Measurements from ENCODE around the gene PEX11G. TPM values are rescaled to one million over a fixed set of nuclear protein-coding genes. Genes with fewer than 3 reads are reported as not detected.

PEX11G gene
- total and polyA plus RNA-seq, 2 experiments from 2014 or later = 2.2 TPM

DNA sequence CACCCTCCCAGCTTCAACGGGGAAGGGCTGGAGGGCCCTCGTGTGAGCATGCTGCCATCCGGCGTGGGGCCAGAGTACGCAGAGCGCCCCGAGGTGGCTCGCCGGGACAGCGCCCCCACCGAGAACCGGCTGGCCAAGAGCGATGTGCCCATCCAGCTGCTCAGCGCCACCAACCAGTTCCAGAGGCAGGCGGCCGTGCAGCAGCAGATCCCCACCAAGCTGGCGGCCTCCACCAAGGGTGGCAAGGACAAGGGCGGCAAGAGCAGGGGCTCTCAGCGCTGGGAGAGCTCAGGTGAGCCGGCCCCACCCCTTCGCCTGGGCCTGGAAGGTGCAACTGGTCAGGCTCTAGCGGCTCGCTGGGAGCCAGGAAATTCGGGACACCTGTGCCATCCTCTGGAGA lies 20.0 kb downstream of the PEX11G start:
- no peak overlapping the region for H2AFZ ChIP-seq
- H3K9me2 ChIP-seq (ENCODE audit: insufficient read depth) = no peaks in the 10 kb centered on the region
- peaks cover 5% of the 10 kb centered on the region; the same call in 1 of the 3 replicates for H3K36me3 Mint-ChIP-seq (ENCODE audit: low read depth)
- no peak overlapping the region for H3K4me3 ChIP-seq
- H3K4me1 ChIP-seq (ENCODE audit: insufficient read depth) = no peaks in the 10 kb centered on the region
- DNase-seq (ENCODE audit: low spot score) = no peak
- H3K4me3 Mint-ChIP-seq = no peak overlapping the region
- ATAC-seq = no peak
- H3K27ac Mint-ChIP-seq = no peak overlapping the region
- no peaks in the 10 kb centered on the region for H3K9me3 Mint-ChIP-seq
- no peaks in the 10 kb centered on the region for H4K20me1 ChIP-seq (replicated peaks; ENCODE audit: insufficient read depth)
- no peak overlapping the region for H3K27ac ChIP-seq (ENCODE audit: low read depth)
- no peak overlapping the region for H3K4me2 ChIP-seq
- no peaks in the 10 kb centered on the region for H3F3A ChIP-seq (replicated peaks; ENCODE audit: low read depth)
- H3K79me2 ChIP-seq (replicated peaks; ENCODE audit: insufficient read depth) = no peaks in the 10 kb centered on the region
- no peak for TF ChIP-seq ZNF331 (CRISPR knock-in tag; IDR thresholded peaks at IDR 0.05; ENCODE audit: low read depth)
- TF ChIP-seq, protein P1, sequence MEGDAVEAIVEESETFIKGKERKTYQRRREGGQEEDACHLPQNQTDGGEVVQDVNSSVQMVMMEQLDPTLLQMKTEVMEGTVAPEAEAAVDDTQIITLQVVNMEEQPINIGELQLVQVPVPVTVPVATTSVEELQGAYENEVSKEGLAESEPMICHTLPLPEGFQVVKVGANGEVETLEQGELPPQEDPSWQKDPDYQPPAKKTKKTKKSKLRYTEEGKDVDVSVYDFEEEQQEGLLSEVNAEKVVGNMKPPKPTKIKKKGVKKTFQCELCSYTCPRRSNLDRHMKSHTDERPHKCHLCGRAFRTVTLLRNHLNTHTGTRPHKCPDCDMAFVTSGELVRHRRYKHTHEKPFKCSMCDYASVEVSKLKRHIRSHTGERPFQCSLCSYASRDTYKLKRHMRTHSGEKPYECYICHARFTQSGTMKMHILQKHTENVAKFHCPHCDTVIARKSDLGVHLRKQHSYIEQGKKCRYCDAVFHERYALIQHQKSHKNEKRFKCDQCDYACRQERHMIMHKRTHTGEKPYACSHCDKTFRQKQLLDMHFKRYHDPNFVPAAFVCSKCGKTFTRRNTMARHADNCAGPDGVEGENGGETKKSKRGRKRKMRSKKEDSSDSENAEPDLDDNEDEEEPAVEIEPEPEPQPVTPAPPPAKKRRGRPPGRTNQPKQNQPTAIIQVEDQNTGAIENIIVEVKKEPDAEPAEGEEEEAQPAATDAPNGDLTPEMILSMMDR (conservative IDR thresholded peaks at IDR 0.05; ENCODE audit: low read depth in 2 of 2) = 0 out of 4 replicates have a peak, but pooled peaks of 1 of the 2 experiments have one; percentile 10
- TF ChIP-seq, protein P2, sequence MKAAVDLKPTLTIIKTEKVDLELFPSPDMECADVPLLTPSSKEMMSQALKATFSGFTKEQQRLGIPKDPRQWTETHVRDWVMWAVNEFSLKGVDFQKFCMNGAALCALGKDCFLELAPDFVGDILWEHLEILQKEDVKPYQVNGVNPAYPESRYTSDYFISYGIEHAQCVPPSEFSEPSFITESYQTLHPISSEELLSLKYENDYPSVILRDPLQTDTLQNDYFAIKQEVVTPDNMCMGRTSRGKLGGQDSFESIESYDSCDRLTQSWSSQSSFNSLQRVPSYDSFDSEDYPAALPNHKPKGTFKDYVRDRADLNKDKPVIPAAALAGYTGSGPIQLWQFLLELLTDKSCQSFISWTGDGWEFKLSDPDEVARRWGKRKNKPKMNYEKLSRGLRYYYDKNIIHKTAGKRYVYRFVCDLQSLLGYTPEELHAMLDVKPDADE (IDR thresholded peaks at IDR 0.05) = no peak
- TF ChIP-seq, protein P3, sequence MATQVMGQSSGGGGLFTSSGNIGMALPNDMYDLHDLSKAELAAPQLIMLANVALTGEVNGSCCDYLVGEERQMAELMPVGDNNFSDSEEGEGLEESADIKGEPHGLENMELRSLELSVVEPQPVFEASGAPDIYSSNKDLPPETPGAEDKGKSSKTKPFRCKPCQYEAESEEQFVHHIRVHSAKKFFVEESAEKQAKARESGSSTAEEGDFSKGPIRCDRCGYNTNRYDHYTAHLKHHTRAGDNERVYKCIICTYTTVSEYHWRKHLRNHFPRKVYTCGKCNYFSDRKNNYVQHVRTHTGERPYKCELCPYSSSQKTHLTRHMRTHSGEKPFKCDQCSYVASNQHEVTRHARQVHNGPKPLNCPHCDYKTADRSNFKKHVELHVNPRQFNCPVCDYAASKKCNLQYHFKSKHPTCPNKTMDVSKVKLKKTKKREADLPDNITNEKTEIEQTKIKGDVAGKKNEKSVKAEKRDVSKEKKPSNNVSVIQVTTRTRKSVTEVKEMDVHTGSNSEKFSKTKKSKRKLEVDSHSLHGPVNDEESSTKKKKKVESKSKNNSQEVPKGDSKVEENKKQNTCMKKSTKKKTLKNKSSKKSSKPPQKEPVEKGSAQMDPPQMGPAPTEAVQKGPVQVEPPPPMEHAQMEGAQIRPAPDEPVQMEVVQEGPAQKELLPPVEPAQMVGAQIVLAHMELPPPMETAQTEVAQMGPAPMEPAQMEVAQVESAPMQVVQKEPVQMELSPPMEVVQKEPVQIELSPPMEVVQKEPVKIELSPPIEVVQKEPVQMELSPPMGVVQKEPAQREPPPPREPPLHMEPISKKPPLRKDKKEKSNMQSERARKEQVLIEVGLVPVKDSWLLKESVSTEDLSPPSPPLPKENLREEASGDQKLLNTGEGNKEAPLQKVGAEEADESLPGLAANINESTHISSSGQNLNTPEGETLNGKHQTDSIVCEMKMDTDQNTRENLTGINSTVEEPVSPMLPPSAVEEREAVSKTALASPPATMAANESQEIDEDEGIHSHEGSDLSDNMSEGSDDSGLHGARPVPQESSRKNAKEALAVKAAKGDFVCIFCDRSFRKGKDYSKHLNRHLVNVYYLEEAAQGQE (IDR thresholded peaks at IDR 0.05; ENCODE audit: unreplicated experiment) = no peak
- no peaks in the 10 kb centered on the region for H3K4me1 Mint-ChIP-seq
- H3K27me3 Mint-ChIP-seq (ENCODE audit: insufficient read depth, low read depth, poor library complexity) = peaks cover 5% of the 10 kb centered on the region
- no peaks in the 10 kb centered on the region; the same call in 1 of the 2 replicates for H3K36me3 ChIP-seq (ENCODE audit: insufficient read depth)
- no peaks in the 10 kb centered on the region for H3K27me3 ChIP-seq (ENCODE audit: insufficient read depth)

DNA sequence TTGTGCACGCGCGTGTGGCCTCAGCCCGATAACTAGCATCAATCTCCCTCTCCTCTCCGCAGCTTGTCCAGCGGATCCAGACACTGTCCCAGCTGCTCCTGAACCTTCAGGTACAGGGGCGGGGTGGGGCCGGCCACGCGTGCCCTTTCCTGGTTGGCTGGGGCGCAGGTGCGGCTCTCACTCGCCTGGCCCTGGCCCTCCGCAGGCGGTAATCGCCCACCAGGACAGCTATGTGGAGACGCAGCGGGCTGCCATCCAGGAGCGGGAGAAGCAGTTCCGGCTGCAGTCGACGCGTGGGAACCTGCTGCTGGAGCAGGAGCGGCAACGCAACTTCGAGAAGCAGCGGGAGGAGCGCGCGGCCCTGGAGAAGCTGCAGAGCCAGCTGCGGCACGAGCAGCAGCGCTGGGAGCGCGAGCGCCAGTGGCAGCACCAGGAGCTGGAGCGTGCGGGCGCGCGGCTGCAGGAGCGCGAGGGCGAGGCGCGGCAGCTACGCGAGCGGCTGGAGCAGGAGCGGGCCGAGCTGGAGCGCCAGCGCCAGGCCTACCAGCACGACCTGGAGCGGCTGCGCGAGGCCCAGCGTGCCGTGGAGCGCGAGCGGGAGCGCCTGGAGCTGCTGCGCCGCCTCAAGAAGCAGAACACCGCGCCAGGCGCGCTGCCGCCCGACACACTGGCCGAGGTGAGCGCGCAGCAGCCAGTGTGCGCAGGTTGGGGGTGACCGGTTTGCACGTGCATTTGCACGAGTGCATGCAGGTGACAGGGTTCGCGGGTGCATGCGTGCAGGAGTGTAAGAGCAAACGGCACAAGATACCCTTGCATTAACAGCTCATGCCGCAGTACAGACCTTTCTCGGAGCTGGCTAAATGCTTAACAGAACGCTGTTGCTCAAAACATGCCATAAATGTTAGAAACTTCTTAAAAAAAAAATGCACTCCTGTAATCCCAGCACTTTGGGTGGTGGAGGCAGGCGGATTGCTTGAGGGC lies 21.5 kb downstream of the PEX11G start:
- no peak overlapping the region for H3K4me3 ChIP-seq
- H3K79me2 ChIP-seq (replicated peaks; ENCODE audit: insufficient read depth) = no peaks in the 10 kb centered on the region
- H3K4me1 Mint-ChIP-seq = no peaks in the 10 kb centered on the region
- ATAC-seq (no peak), DNase-seq (ENCODE audit: low spot score) (no peak)
- no peak overlapping the region for H2AFZ ChIP-seq
- no peaks in the 10 kb centered on the region for H3K9me2 ChIP-seq (ENCODE audit: insufficient read depth)
- H4K20me1 ChIP-seq (replicated peaks; ENCODE audit: insufficient read depth) = no peaks in the 10 kb centered on the region
- H3K27ac ChIP-seq (ENCODE audit: low read depth) = no peak overlapping the region
- no peaks in the 10 kb centered on the region for H3K27me3 ChIP-seq (ENCODE audit: insufficient read depth)
- no peaks in the 10 kb centered on the region; the same call in 1 of the 2 replicates for H3K36me3 ChIP-seq (ENCODE audit: insufficient read depth)
- no peak overlapping the region for H3K4me3 Mint-ChIP-seq
- H3F3A ChIP-seq (replicated peaks; ENCODE audit: low read depth) = no peaks in the 10 kb centered on the region
- peaks cover 9% of the 10 kb centered on the region; the same call in 2 of the 3 replicates for H3K36me3 Mint-ChIP-seq (ENCODE audit: low read depth)
- H3K27ac Mint-ChIP-seq = no peak overlapping the region
- peaks cover 8% of the 10 kb centered on the region for H3K27me3 Mint-ChIP-seq (ENCODE audit: insufficient read depth, low read depth, poor library complexity)
- H3K4me1 ChIP-seq (ENCODE audit: insufficient read depth) = no peaks in the 10 kb centered on the region
- no peaks in the 10 kb centered on the region for H3K9me3 Mint-ChIP-seq
- no peak overlapping the region for H3K4me2 ChIP-seq
- no peak for TF ChIP-seq STAT1 (IDR thresholded peaks at IDR 0.05; ENCODE audit: unreplicated experiment)
- no peak for TF ChIP-seq POLR2AphosphoS5 (IDR thresholded peaks at IDR 0.05; ENCODE audit: low read depth)
- TF ChIP-seq EZH2 (IDR thresholded peaks at IDR 0.05; ENCODE audit: low read depth, unreplicated experiment) = no peak
- TF ChIP-seq, protein P1 (conservative IDR thresholded peaks at IDR 0.05; ENCODE audit: low read depth in 2 of 2) = no peak
- TF ChIP-seq, protein P3 (IDR thresholded peaks at IDR 0.05; ENCODE audit: unreplicated experiment) = no peak
- no peak for TF ChIP-seq JUNB (IDR thresholded peaks at IDR 0.05; ENCODE audit: unreplicated experiment)

Measured in GM23338 (cell line).